Measurements from ENCODE around the gene OTOS.

The OTOS gene

GRCh38 chr2:240142859-240143258 lies 2.4 kb upstream of the OTOS start:
- no peak overlapping the region for H4K12ac ChIP-seq (ENCODE audit: low read depth, low read length)
- no peak overlapping the region for H3K27ac ChIP-seq (ENCODE audit: low read depth, low read length)
- H4K8ac ChIP-seq (ENCODE audit: low read depth, low read length) = no peak overlapping the region
- H2BK120ac ChIP-seq (ENCODE audit: insufficient read depth, low read length, poor library complexity) = no peak overlapping the region
- no peaks in the 10 kb centered on the region for H3K79me1 ChIP-seq (ENCODE audit: low read length)
- H3K4ac ChIP-seq (ENCODE audit: low read depth, low read length) = no peak overlapping the region
- no peak overlapping the region for H3K18ac ChIP-seq (ENCODE audit: low read length)
- no peak overlapping the region for H2AFZ ChIP-seq (ENCODE audit: insufficient read depth, low read length, poor library complexity)
- no peak overlapping the region for H3K4me3 ChIP-seq (ENCODE audit: low read depth, low read length)
- H3K79me2 ChIP-seq (ENCODE audit: control insufficient read depth, insufficient read depth, low read length, poor library complexity) = no peaks in the 10 kb centered on the region
- no peak for DNase-seq
- H3K23ac ChIP-seq (ENCODE audit: low read length) = no peak overlapping the region
- no peak overlapping the region for H4K91ac ChIP-seq (ENCODE audit: low read depth, low read length)
- H2BK12ac ChIP-seq (ENCODE audit: low read length) = no peak overlapping the region
- no CpG with 5 or more reads among the region's 5 CpGs for WGBS (ENCODE audit: extremely low coverage, insufficient coverage, insufficient read length)
- no peaks in the 10 kb centered on the region for H3K4me1 ChIP-seq (ENCODE audit: control insufficient read depth in 1 of 2, insufficient read depth in 2 of 2, low read length in 2 of 2)
- H2AK5ac ChIP-seq (ENCODE audit: low read length) = no peak overlapping the region
- H3K36me3 ChIP-seq (ENCODE audit: control insufficient read depth in 1 of 2, insufficient read depth in 2 of 2, low read length in 2 of 2) = no peaks in the 10 kb centered on the region
- no peak overlapping the region for H3K14ac ChIP-seq (ENCODE audit: low read length)
- H2BK5ac ChIP-seq (ENCODE audit: low read depth, low read length, poor library complexity) = no peak overlapping the region
- peaks cover 10% of the 10 kb centered on the region for H3K9me3 ChIP-seq (ENCODE audit: insufficient read depth, low read depth, low read length)
- no peak overlapping the region for H3K4me2 ChIP-seq (ENCODE audit: low read length)
- H3K9ac ChIP-seq (ENCODE audit: low read length) = no peak overlapping the region
- H3K27me3 ChIP-seq (ENCODE audit: insufficient read depth, low read length) = no peaks in the 10 kb centered on the region

- H2BK120ac ChIP-seq (ENCODE audit: insufficient read depth, low read length, poor library complexity) = no peak overlapping the region
- H4K8ac ChIP-seq (ENCODE audit: low read depth, low read length) = no peak overlapping the region
- H3K79me1 ChIP-seq (ENCODE audit: low read length) = no peaks in the 10 kb centered on the region
- peaks cover 5% of the 10 kb centered on the region for H3K9me3 ChIP-seq (ENCODE audit: insufficient read depth, low read depth, low read length)
- no peaks in the 10 kb centered on the region for H3K79me2 ChIP-seq (ENCODE audit: control insufficient read depth, insufficient read depth, low read length, poor library complexity)
- no peak overlapping the region for H2BK5ac ChIP-seq (ENCODE audit: low read depth, low read length, poor library complexity)
- H4K12ac ChIP-seq (ENCODE audit: low read depth, low read length) = no peak overlapping the region
- no peaks in the 10 kb centered on the region for H3K4me1 ChIP-seq (ENCODE audit: control insufficient read depth in 1 of 2, insufficient read depth in 2 of 2, low read length in 2 of 2)
- no peaks in the 10 kb centered on the region for H3K27me3 ChIP-seq (ENCODE audit: insufficient read depth, low read length)
- H3K23ac ChIP-seq (ENCODE audit: low read length) = no peak overlapping the region
- no CpG with 5 or more reads among the region's 16 CpGs for WGBS (ENCODE audit: extremely low coverage, insufficient coverage, insufficient read length)
- no peak overlapping the region for H2AFZ ChIP-seq (ENCODE audit: insufficient read depth, low read length, poor library complexity)
- no peak overlapping the region for H3K14ac ChIP-seq (ENCODE audit: low read length)
- DNase-seq = no peak
- no peak overlapping the region for H2BK12ac ChIP-seq (ENCODE audit: low read length)
- no peak overlapping the region for H3K18ac ChIP-seq (ENCODE audit: low read length)
- H3K4me3 ChIP-seq (ENCODE audit: low read depth, low read length) = no peak overlapping the region
- no peak overlapping the region for H3K9ac ChIP-seq (ENCODE audit: low read length)
- no peak overlapping the region for H4K91ac ChIP-seq (ENCODE audit: low read depth, low read length)
- H3K4ac ChIP-seq (ENCODE audit: low read depth, low read length) = no peak overlapping the region
- H2AK5ac ChIP-seq (ENCODE audit: low read length) = no peak overlapping the region
- no peaks in the 10 kb centered on the region for H3K36me3 ChIP-seq (ENCODE audit: control insufficient read depth in 1 of 2, insufficient read depth in 2 of 2, low read length in 2 of 2)
- H3K27ac ChIP-seq (ENCODE audit: low read depth, low read length) = no peak overlapping the region
- H3K4me2 ChIP-seq (ENCODE audit: low read length) = no peak overlapping the region
Measured at GRCh38 chr2:240142256-240142775, 1.9 kb upstream of the OTOS start.

GRCh38 chr2:240141736-240142135 lies 1.3 kb upstream of the OTOS start:
- H3K14ac ChIP-seq (ENCODE audit: low read length) = no peak overlapping the region
- peaks cover 3% of the 10 kb centered on the region for H3K9me3 ChIP-seq (ENCODE audit: insufficient read depth, low read depth, low read length)
- H2BK12ac ChIP-seq (ENCODE audit: low read length) = no peak overlapping the region
- H3K23ac ChIP-seq (ENCODE audit: low read length) = no peak overlapping the region
- no peaks in the 10 kb centered on the region for H3K79me2 ChIP-seq (ENCODE audit: control insufficient read depth, insufficient read depth, low read length, poor library complexity)
- no peak for DNase-seq
- H3K18ac ChIP-seq (ENCODE audit: low read length) = no peak overlapping the region
- H3K4me1 ChIP-seq (ENCODE audit: control insufficient read depth in 1 of 2, insufficient read depth in 2 of 2, low read length in 2 of 2) = peaks cover under 1 to 1% of the 10 kb centered on the region in 2 experiments
- no peak overlapping the region for H2AFZ ChIP-seq (ENCODE audit: insufficient read depth, low read length, poor library complexity)
- H4K8ac ChIP-seq (ENCODE audit: low read depth, low read length) = no peak overlapping the region
- H4K12ac ChIP-seq (ENCODE audit: low read depth, low read length) = no peak overlapping the region
- H2BK5ac ChIP-seq (ENCODE audit: low read depth, low read length, poor library complexity) = no peak overlapping the region
- H3K36me3 ChIP-seq (ENCODE audit: control insufficient read depth in 1 of 2, insufficient read depth in 2 of 2, low read length in 2 of 2) = no peaks in the 10 kb centered on the region
- no peak overlapping the region for H2BK120ac ChIP-seq (ENCODE audit: insufficient read depth, low read length, poor library complexity)
- H3K79me1 ChIP-seq (ENCODE audit: low read length) = no peaks in the 10 kb centered on the region
- no peak overlapping the region for H4K91ac ChIP-seq (ENCODE audit: low read depth, low read length)
- H3K4me2 ChIP-seq (ENCODE audit: low read length) = no peak overlapping the region
- no peak overlapping the region for H3K4ac ChIP-seq (ENCODE audit: low read depth, low read length)
- H2AK5ac ChIP-seq (ENCODE audit: low read length) = no peak overlapping the region
- no peak overlapping the region for H3K4me3 ChIP-seq (ENCODE audit: low read depth, low read length)
- WGBS (ENCODE audit: extremely low coverage, insufficient coverage, insufficient read length) = no CpG with 5 or more reads among the region's 14 CpGs
- H3K9ac ChIP-seq (ENCODE audit: low read length) = no peak overlapping the region
- H3K27me3 ChIP-seq (ENCODE audit: insufficient read depth, low read length) = no peaks in the 10 kb centered on the region
- H3K27ac ChIP-seq (ENCODE audit: low read depth, low read length) = no peak overlapping the region

DNA sequence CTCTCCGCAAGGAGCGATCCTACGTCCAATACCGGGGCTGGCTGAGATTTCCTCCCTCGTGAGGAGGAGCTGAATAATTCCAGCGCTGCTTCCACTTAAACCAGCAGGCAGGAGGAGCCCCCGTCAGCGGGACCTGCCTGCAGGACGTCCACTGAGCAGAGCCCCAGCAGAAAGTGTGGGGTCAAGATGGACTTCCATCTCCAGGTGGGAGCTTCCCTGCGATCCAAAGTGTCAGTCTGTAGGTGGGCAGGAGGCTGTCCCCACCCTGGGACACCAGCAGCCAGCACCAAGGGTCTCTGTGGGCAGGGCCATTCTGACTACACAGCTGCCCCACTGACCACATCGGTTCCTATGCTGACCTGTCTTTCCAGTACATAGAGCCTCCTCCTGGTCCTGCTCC lies 462 bp upstream of the OTOS start:
- Histone ChIP-seq H3K23ac (ENCODE audit: low read length) (no peak overlapping the region), H2BK5ac (ENCODE audit: low read depth, low read length, poor library complexity) (no peak overlapping the region), H4K91ac (ENCODE audit: low read depth, low read length) (no peak overlapping the region), H3K4ac (ENCODE audit: low read depth, low read length) (no peak overlapping the region), H3K4me3 (ENCODE audit: low read depth, low read length) (no peak overlapping the region), H3K27ac (ENCODE audit: low read depth, low read length) (no peak overlapping the region), H3K9ac (ENCODE audit: low read length) (no peak overlapping the region), H3K9me3 (ENCODE audit: insufficient read depth, low read depth, low read length) (peaks cover 3% of the 10 kb centered on the region), H3K79me2 (ENCODE audit: control insufficient read depth, insufficient read depth, low read length, poor library complexity) (peaks cover 1% of the 10 kb centered on the region), H4K8ac (ENCODE audit: low read depth, low read length) (no peak overlapping the region), H3K18ac (ENCODE audit: low read length) (no peak overlapping the region), H2AFZ (ENCODE audit: insufficient read depth, low read length, poor library complexity) (no peak overlapping the region), H3K4me1 (ENCODE audit: control insufficient read depth in 1 of 2, insufficient read depth in 2 of 2, low read length in 2 of 2) (peaks cover 4% of the 10 kb centered on the region in 2 experiments), H3K27me3 (ENCODE audit: insufficient read depth, low read length) (no peaks in the 10 kb centered on the region), H2BK120ac (ENCODE audit: insufficient read depth, low read length, poor library complexity) (no peak overlapping the region), H3K79me1 (ENCODE audit: low read length) (peaks cover 5% of the 10 kb centered on the region), H4K12ac (ENCODE audit: low read depth, low read length) (no peak overlapping the region), H3K4me2 (ENCODE audit: low read length) (no peak overlapping the region), H3K14ac (ENCODE audit: low read length) (no peak overlapping the region), H3K36me3 (ENCODE audit: control insufficient read depth in 1 of 2, insufficient read depth in 2 of 2, low read length in 2 of 2) (no peaks in the 10 kb centered on the region), H2AK5ac (ENCODE audit: low read length) (no peak overlapping the region), H2BK12ac (ENCODE audit: low read length) (no peak overlapping the region)
- DNase-seq = no peak
- WGBS (ENCODE audit: extremely low coverage, insufficient coverage, insufficient read length) = no CpG with 5 or more reads among the region's 11 CpGs

Measured in trophoblast cell (in vitro differentiated cells and primary cell).